Epithelial cell of esophagus (primary cell): ENCODE results near the gene C18orf63.

Experiments used
- DNase-seq: peaks from one replicate; pipeline ENCODE4 v3.0.0; 2010; ENCODE audit warnings: low read depth
- H3K4me3 ChIP-seq: 2 replicates; pipeline ENCODE4 v1.5.1; 2011; ENCODE audit warnings: mild to moderate bottlenecking, low read length, control low read depth
- CTCF ChIP-seq: IDR thresholded peaks from 2 replicates; pipeline ENCODE4 v1.5.1; 2011; ENCODE audit warnings: low read depth, mild to moderate bottlenecking, low read length, control low read depth, inconsistent platforms; ENCODE audit not compliant: insufficient read depth; ENCODE audit errors: missing control alignments

The C18orf63 gene

DNA sequence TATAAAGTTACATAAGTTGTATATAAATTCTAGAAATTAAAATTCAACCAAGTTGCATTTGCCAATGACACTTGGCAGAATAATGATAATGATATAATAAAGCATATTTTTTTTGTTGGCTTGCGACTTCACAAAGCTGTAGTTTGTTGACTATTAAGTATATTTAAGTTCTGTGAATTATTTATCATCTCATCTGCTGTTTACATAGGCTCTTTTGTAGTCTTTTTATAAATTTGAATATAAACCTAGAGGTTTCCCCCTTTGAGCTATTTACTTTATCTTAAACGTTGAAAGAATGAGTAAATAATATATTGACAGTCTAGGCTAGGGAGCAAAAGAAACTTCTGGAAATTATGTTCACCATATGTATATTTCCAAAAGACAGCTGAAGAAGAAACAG, 32.9 kb downstream of the C18orf63 start:
- H3K4me3 ChIP-seq = no peak overlapping the region
- no peak for TF ChIP-seq CTCF
- no peak for DNase-seq

DNA sequence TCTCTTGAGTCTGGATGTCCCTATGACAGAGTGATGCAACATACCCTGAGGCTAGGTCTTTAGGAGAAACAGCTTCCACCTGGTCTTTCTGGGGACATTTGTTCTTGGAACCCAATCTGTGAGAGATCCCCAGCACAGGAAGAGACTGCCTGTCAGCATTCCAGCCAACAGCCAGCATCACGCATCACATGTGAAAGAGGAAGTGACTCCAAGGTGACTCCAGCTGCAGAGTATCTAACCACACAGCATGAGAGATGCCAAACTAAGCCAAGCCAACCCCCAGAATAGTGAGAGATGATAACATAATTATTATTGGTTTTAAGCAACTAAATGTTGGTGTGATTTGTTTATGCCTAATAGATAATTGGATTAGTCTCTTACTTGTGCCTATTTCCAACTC, 35.7 kb downstream of the C18orf63 start:
- H3K4me3 ChIP-seq = no peak overlapping the region
- no peak for TF ChIP-seq CTCF
- peak; percentile 69 for DNase-seq

DNA sequence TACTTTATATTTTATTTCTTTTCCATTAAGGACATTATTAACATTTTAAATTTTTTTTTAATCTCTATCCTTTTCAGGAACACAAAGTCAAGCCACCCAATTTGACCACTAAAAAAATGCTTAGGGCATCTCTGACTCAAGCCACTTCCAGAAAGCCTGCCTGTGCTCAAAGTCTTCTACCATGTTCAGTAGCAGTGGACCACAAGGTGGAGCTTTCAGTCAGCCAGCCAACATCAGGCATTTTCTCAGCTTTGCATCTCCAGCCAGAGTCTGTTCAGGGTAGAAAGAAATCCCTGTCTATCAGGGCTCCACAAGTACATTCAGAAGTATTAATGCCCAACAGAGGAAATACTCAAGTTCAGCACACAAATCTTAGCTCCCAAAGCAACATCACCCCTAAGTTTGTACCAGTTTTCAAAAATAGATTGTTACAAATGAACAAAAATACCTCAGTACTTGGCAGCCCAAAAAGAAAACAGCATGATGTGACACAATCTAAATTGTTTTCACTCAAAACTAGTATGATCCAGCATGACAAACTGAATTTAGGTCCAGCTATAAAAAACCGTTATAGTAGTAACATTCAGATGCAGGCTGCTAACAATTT, 37.6 kb downstream of the C18orf63 start:
- TF ChIP-seq CTCF = peak; percentile 95
- no peak overlapping the region for H3K4me3 ChIP-seq
- peak; percentile 79 for DNase-seq

GRCh38 chr18:74356959-74357358, 41.3 kb downstream of the C18orf63 start:
- DNase-seq = no peak
- no peak overlapping the region for H3K4me3 ChIP-seq
- TF ChIP-seq CTCF = no peak

DNA sequence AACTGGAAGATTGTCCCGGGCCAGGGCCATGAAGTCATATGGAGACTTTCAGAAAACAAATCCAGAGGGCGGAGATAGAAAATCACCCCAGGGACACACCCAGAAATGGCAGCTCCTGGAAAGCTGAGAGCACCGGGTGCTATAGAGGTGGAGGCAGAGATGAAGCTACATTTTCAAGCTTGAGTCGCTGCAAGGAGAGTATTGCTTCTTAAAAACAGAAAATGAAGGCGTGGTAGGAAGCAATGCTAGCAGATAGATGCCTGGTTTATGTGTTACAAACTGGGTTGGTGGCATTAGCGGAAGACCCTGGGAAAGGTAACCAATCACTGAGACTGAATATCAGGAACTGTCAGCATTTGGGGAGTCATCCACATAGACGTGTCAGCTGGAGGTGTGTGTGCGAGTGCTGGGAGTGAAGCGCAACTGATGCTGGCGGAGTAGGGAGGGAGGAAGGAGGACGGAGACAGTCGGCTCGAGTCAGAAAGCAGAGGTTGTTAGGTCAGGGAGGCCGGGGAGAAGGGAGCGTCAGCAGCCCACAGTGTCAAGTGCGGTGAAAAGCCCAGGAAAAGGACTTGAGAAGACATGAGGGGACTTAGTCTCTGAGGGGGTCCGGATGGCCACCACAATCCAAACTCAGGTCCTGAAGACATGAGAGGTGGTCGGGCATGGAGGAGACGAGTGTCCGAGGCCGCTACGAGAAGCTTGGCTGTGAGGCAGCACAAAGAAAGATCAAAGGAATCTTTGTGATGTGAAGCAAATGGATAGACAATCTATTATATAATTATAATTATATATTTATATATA, 45.4 kb downstream of the C18orf63 start:
- DNase-seq = no peak
- no peak overlapping the region for H3K4me3 ChIP-seq
- TF ChIP-seq CTCF = no peak

- H3K4me3 ChIP-seq = no peak overlapping the region
These were observed 52.3 kb downstream of the C18orf63 start for GRCh38 chr18:74367905-74368304.

More at GRCh38 chr18:74367905-74368304, 52.3 kb downstream of the C18orf63 start:
- DNase-seq = no peak
- TF ChIP-seq CTCF = no peak
